ENCODE results near the gene KHNYN. TPM values are rescaled to one million over a fixed set of nuclear protein-coding genes. Genes with fewer than 3 reads are reported as not detected.

KHNYN gene
- total RNA-seq, 3 donors from 2014 or later: 85.9 to 102 (median 86.9) TPM

- peaks cover 8% of the 10 kb centered on the region for H3K4me1 ChIP-seq (ENCODE audit: low read depth)
- DNase-seq: no peak
- H3K4me3 ChIP-seq: no peak overlapping the region
- ATAC-seq: no peak
- intact Hi-C loops (cut with DNase I, micrococcal nuclease): no loop called here
- TF ChIP-seq CTCF (IDR thresholded peaks at IDR 0.05): no peak
- H3K9me3 ChIP-seq: no peaks in the 10 kb centered on the region
- H3K36me3 ChIP-seq (ENCODE audit: low read depth): no peaks in the 10 kb centered on the region
Measured at GRCh38 chr14:24415421-24416253, 14.1 kb upstream of the KHNYN start.

- intact Hi-C loops (cut with DNase I, micrococcal nuclease): no loop called here
- ATAC-seq: no peak
- Histone ChIP-seq H3K36me3 (ENCODE audit: low read depth) (no peaks in the 10 kb centered on the region), H3K4me1 (ENCODE audit: low read depth) (peaks cover 8% of the 10 kb centered on the region), H3K9me3 (no peaks in the 10 kb centered on the region), H3K4me3 (no peak overlapping the region)
- TF ChIP-seq CTCF (IDR thresholded peaks at IDR 0.05): no peak
- no peak for DNase-seq
Measured at GRCh38 chr14:24416254-24416931, 13.4 kb upstream of the KHNYN start.

GRCh38 chr14:24416932-24417619 is 12.7 kb upstream of the KHNYN start:
- Histone ChIP-seq H3K9me3 (no peaks in the 10 kb centered on the region), H3K4me1 (ENCODE audit: low read depth) (peaks cover 8% of the 10 kb centered on the region), H3K4me3 (no peak overlapping the region), H3K36me3 (ENCODE audit: low read depth) (no peaks in the 10 kb centered on the region)
- ATAC-seq: no peak
- intact Hi-C loops (cut with DNase I, micrococcal nuclease): no loop called here
- no peak for TF ChIP-seq CTCF (IDR thresholded peaks at IDR 0.05)
- DNase-seq: no peak

- no peak overlapping the region for H3K4me3 ChIP-seq
- intact Hi-C loops (cut with DNase I, micrococcal nuclease): no loop called here
- ATAC-seq: peak; percentile 18
- no peaks in the 10 kb centered on the region for H3K36me3 ChIP-seq (ENCODE audit: low read depth)
- H3K4me1 ChIP-seq (ENCODE audit: low read depth): peaks cover 15% of the 10 kb centered on the region
- H3K9me3 ChIP-seq: no peaks in the 10 kb centered on the region
- DNase-seq: peak in 1 of 3 donors; percentile 37
- no peak for TF ChIP-seq CTCF (IDR thresholded peaks at IDR 0.05)
Measured at GRCh38 chr14:24417832-24418491, 11.8 kb upstream of the KHNYN start.

- H3K4me1 ChIP-seq (ENCODE audit: low read depth): peaks cover 15% of the 10 kb centered on the region
- ATAC-seq (peak; percentile 83), DNase-seq (peak; percentile 70 to 79 (median 74))
- intact Hi-C loops (cut with DNase I, micrococcal nuclease): no loop called here
- no peaks in the 10 kb centered on the region for H3K36me3 ChIP-seq (ENCODE audit: low read depth)
- no peak overlapping the region for H3K4me3 ChIP-seq
- H3K9me3 ChIP-seq: no peaks in the 10 kb centered on the region
- no peak for TF ChIP-seq CTCF (IDR thresholded peaks at IDR 0.05)
Measured at GRCh38 chr14:24418492-24418873, 11.3 kb upstream of the KHNYN start.
